H1 (cell line): ENCODE data around the gene SSX4B. TPM values are rescaled to one million over a fixed set of nuclear protein-coding genes. Genes with fewer than 3 reads are reported as not detected.

Experiments used
- CTCF ChIA-PET: fragments of 300-600 bp; sonication (Branson Sonifier 250); formaldehyde crosslinking; loops from one replicate; lab custom pipeline; 2021; ENCODE audit not compliant: partially characterized antibody; lab: Charles Lee
- POLR2A ChIA-PET: fragments of 300-600 bp; sonication (Branson Sonifier 250); formaldehyde crosslinking; loops from one replicate; lab custom pipeline; 2021; ENCODE audit warnings: inconsistent platforms; ENCODE audit not compliant: partially characterized antibody; lab: Charles Lee
- DNase-seq, 2 experiments: peaks; one replicate each; pipeline versions ENCODE4 v3.0.0 to v3.0.0-alpha.2; 2010 to 2022; ENCODE audit warnings: low spot score in 2 of 2, low read depth in 1 of 2, mixed read lengths in 1 of 2
- FAIRE-seq: peaks from 2 replicates; lab custom pipeline; 2011; peaks lifted over from hg19 to GRCh38; lab: Jason Lieb, UNC
- H2AFZ ChIP-seq: 2 replicates; pipeline ENCODE4 v1.8.1; 2012; ENCODE audit warnings: low read length, inconsistent platforms
- H2AK5ac ChIP-seq: 2 replicates; pipeline ENCODE4 v1.6.1; 2013; ENCODE audit warnings: low read depth, low read length
- H2BK120ac ChIP-seq: replicated peaks from 2 replicates; pipeline ENCODE3; 2013; ENCODE audit warnings: low read depth, low read length, inconsistent platforms
- H2BK12ac ChIP-seq: 2 replicates; pipeline ENCODE4 v1.6.1; 2013; ENCODE audit warnings: low read depth, low read length
- H2BK15ac ChIP-seq: 2 replicates; pipeline ENCODE4 v1.6.1; 2013; ENCODE audit warnings: low read length
- H2BK20ac ChIP-seq: 2 replicates; pipeline ENCODE4 v1.6.1; 2013; ENCODE audit warnings: low read length
- H2BK5ac ChIP-seq: 2 replicates; pipeline ENCODE4 v1.6.1; 2013; ENCODE audit warnings: low read depth, low read length
- H3K14ac ChIP-seq: 2 replicates; pipeline ENCODE4 v1.6.1; 2013; ENCODE audit warnings: inconsistent platforms; ENCODE audit not compliant: insufficient read length
- H3K18ac ChIP-seq: 2 replicates; pipeline ENCODE4 v1.6.1; 2013; ENCODE audit warnings: low read length; ENCODE audit errors: extremely low read depth
- H3K23ac ChIP-seq: 2 replicates; pipeline ENCODE4 v1.6.1; 2013; ENCODE audit warnings: inconsistent platforms; ENCODE audit not compliant: insufficient read length
- H3K23me2 ChIP-seq: 2 replicates; pipeline ENCODE4 v1.6.1; 2013; ENCODE audit warnings: low read depth, low read length
- H3K27ac ChIP-seq: 2 replicates; pipeline ENCODE4 v1.6.1; 2011; ENCODE audit warnings: low read depth, low read length, inconsistent platforms
- H3K27me3 ChIP-seq, 4 experiments: replicated peaks in 1 of 4; 1 replicate in 1 of 4; 2 replicates in 3 of 4; pipeline versions ENCODE4 v1.6.1 to v1.8.1; 2011 to 2013; ENCODE audit warnings: low read length in 3 of 4, mild to moderate bottlenecking in 3 of 4, inconsistent platforms in 2 of 4, mixed read lengths in 2 of 4, moderate library complexity in 1 of 4; ENCODE audit not compliant: control insufficient read depth in 3 of 4, insufficient read depth in 3 of 4; ENCODE audit errors: extremely low read depth in 1 of 4
- H3K36me3 ChIP-seq, 4 experiments: 2 replicates each; pipeline versions ENCODE4 v1.6.1 to v1.8.1; 2011 to 2013; ENCODE audit warnings: mild to moderate bottlenecking in 4 of 4, low read length in 3 of 4, moderate library complexity in 2 of 4, control low read depth in 1 of 4, inconsistent platforms in 1 of 4; ENCODE audit not compliant: insufficient read depth in 4 of 4, control insufficient read depth in 2 of 4
- H3K4ac ChIP-seq: replicated peaks from 2 replicates; pipeline ENCODE3; 2013; ENCODE audit warnings: low read length, low read depth, mixed read lengths, inconsistent platforms; ENCODE audit not compliant: insufficient read length
- H3K4me1 ChIP-seq, 4 experiments: replicated peaks in 1 of 4; 1 replicate in 1 of 4; 2 replicates in 3 of 4; pipeline versions ENCODE4 v1.6.1 to v1.8.1; 2011 to 2013; ENCODE audit warnings: low read length in 3 of 4, inconsistent platforms in 2 of 4, mixed read lengths in 1 of 4; ENCODE audit not compliant: insufficient read depth in 4 of 4, control insufficient read depth in 3 of 4
- H3K4me2 ChIP-seq, 2 experiments: 2 replicates each; pipeline versions ENCODE4 v1.6.1 to v1.8.1; 2011 to 2013; ENCODE audit warnings: low read depth in 2 of 2, low read length in 2 of 2, control low read depth in 1 of 2, inconsistent platforms in 1 of 2, mild to moderate bottlenecking in 1 of 2; ENCODE audit not compliant: insufficient read depth in 1 of 2
- H3K4me3 ChIP-seq, 4 experiments: fragments of 200-600, 300-600 bp in 1 of 4; sonication (generic), shearing (Covaris generic), sonication (Bioruptor Twin) in 1 of 4; 2 replicates each; pipeline versions ENCODE4 v1.5.1 to v1.8.1; 2011 to 2016; ENCODE audit warnings: low read length in 4 of 4, low read depth in 3 of 4, control low read depth in 2 of 4, inconsistent platforms in 2 of 4, mild to moderate bottlenecking in 2 of 4, mixed read lengths in 1 of 4, moderate library complexity in 1 of 4; ENCODE audit not compliant: insufficient read depth in 2 of 4; ENCODE audit errors: extremely low read depth in 1 of 4
- H3K56ac ChIP-seq: replicated peaks from 2 replicates; pipeline ENCODE3; 2013; ENCODE audit warnings: low read depth, mild to moderate bottlenecking, mixed read lengths, low read length, inconsistent platforms; ENCODE audit not compliant: insufficient read length
- H3K79me1 ChIP-seq: 2 replicates; pipeline ENCODE4 v1.6.1; 2013; ENCODE audit warnings: low read depth, low read length, control low read depth
- H3K79me2 ChIP-seq, 2 experiments: 2 replicates each; pipeline versions ENCODE4 v1.6.1 to v1.8.1; 2012 to 2013; ENCODE audit warnings: low read length in 2 of 2, mild to moderate bottlenecking in 2 of 2, inconsistent platforms in 1 of 2; ENCODE audit not compliant: insufficient read depth in 2 of 2, control insufficient read depth in 1 of 2
- H3K9ac ChIP-seq, 4 experiments: replicated peaks in 1 of 4; 1 replicate in 1 of 4; 2 replicates in 3 of 4; pipeline versions ENCODE4 v1.6.1 to v1.8.1; 2011 to 2013; ENCODE audit warnings: low read depth in 3 of 4, low read length in 3 of 4, control low read depth in 2 of 4, mild to moderate bottlenecking in 2 of 4, moderate library complexity in 2 of 4, inconsistent platforms in 1 of 4; ENCODE audit errors: extremely low read depth in 1 of 4
- H3K9me3 ChIP-seq, 2 experiments: 2 replicates each; pipeline versions ENCODE4 v1.6.1 to v1.8.1; 2012 to 2013; ENCODE audit warnings: mild to moderate bottlenecking in 2 of 2, moderate library complexity in 2 of 2, control low read depth in 1 of 2, inconsistent platforms in 1 of 2, low read depth in 1 of 2, low read length in 1 of 2, mixed read lengths in 1 of 2; ENCODE audit not compliant: insufficient read depth in 2 of 2
- H4K20me1 ChIP-seq, 2 experiments: replicated peaks in 1 of 2; 2 replicates each; pipeline versions ENCODE3 to v1.8.1; 2011 to 2013; ENCODE audit warnings: inconsistent platforms in 2 of 2, low read length in 2 of 2, mild to moderate bottlenecking in 1 of 2; ENCODE audit not compliant: insufficient read depth in 2 of 2, control insufficient read depth in 1 of 2
- H4K5ac ChIP-seq: 2 replicates; pipeline ENCODE4 v1.6.1; 2013; ENCODE audit warnings: low read length, low read depth, mixed read lengths, inconsistent platforms; ENCODE audit not compliant: insufficient read length
- H4K8ac ChIP-seq: 2 replicates; pipeline ENCODE4 v1.8.0; 2013; ENCODE audit warnings: mild to moderate bottlenecking, moderate library complexity, low read length, inconsistent platforms; ENCODE audit not compliant: insufficient read depth; ENCODE audit errors: extremely low read depth
- H4K91ac ChIP-seq: replicated peaks from 2 replicates; pipeline ENCODE3; 2013; ENCODE audit warnings: low read length, mixed read lengths, inconsistent platforms; ENCODE audit not compliant: insufficient read length
- GTF2F1 ChIP-seq: IDR thresholded peaks from 2 replicates; pipeline ENCODE4 v1.6.1; 2012; ENCODE audit warnings: low read depth, low read length, improper control_type of control experiment, borderline replicate concordance
- HDAC2 ChIP-seq, 2 experiments: fragments of 300-600 bp in 1 of 2; sonication (generic) in 1 of 2; IDR thresholded peaks; 2 replicates each; pipeline ENCODE4 v1.6.1; 2011 to 2012; ENCODE audit warnings: low read depth in 2 of 2, low read length in 2 of 2, mild to moderate bottlenecking in 2 of 2, moderate library complexity in 2 of 2, borderline replicate concordance in 1 of 2, inconsistent platforms in 1 of 2
- POLR2AphosphoS5 ChIP-seq: IDR thresholded peaks from 2 replicates; pipeline ENCODE4 v1.6.1; 2011; ENCODE audit warnings: low read depth, low read length
- RNF2 ChIP-seq: fragments of 200-900, 300-1000 bp; sonication (generic); IDR thresholded peaks from 2 replicates; pipeline ENCODE4 v1.7.1; 2016; ENCODE audit warnings: borderline replicate concordance, low read depth, mild to moderate bottlenecking, antibody characterized with exemption, low read length; ENCODE audit not compliant: poor library complexity, severe bottlenecking; ENCODE audit errors: missing control alignments
- SIRT6 ChIP-seq: IDR thresholded peaks from one replicate; pipeline ENCODE4 v1.7.1; 2012; ENCODE audit warnings: low read length, inconsistent platforms
- TAF1 ChIP-seq: IDR thresholded peaks from 2 replicates; pipeline ENCODE4 v1.6.1; 2011; ENCODE audit warnings: mild to moderate bottlenecking, low read depth, low read length
- polyA plus RNA-seq, 7 experiments: library from polyadenylated mRNA; depleted of rRNA in 3 of 7; stranded (reverse) in 5 of 7; unstranded in 2 of 7; fragments of >200 nt in 5 of 7; fragments of 200-250 nt in 2 of 7; gene quantifications; 1 replicate in 5 of 7; 2 replicates in 1 of 7; 4 replicates in 1 of 7; pipeline versions ENCODE4 v1.2.1 to v1.2.3, GENCODE V29; 2011 to 2013; ENCODE audit warnings: missing spikeins in 2 of 7, mixed read lengths in 2 of 7
- total RNA-seq: library from RNA; stranded (reverse); fragmentation: NEBNext Ultra II Directional; extraction: Animal tissue kit (Norgen Biotek cat#: 25700); gene quantifications from 2 replicates; pipeline ENCODE4 v1.2.1, GENCODE V29; 2021
- TF ChIP-seq, protein P1 (sequence below): IDR thresholded peaks from 2 replicates; pipeline ENCODE4 v1.6.1; 2012; ENCODE audit warnings: inconsistent platforms
- TF ChIP-seq, protein P2 (sequence below): IDR thresholded peaks from 2 replicates; pipeline ENCODE4 v1.6.1; 2011; ENCODE audit warnings: low read length, improper control_type of control experiment

The SSX4B gene
- total and polyA plus RNA-seq, 2 of the 8 experiments (the other 6 are each of a cell fraction or from before 2014, with no cell fraction given): 0.26 to 0.32 TPM

DNA sequence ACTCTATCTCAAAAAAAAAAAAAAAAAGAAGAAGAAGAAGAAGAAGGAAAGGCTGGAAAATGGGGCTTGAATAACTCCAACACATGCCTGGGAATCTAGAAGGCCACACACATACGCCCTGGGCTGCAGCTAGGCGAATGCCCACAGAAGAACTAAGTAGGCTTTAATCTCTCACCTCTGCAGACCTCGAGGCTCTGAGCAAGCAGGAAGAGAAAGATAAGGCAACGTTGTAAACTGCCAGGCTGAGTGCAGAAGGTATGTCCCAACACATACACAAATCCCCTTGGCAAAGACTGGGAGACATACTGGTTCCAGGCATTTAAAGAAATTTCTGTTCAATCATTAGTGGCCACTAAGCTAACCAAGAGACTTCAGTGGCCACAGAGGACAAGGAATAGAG, 39.9 kb upstream of the SSX4B start (continued):
- TF ChIP-seq TAF1: no peak
- TF ChIP-seq, all 59 proteins: peak for 0

DNA sequence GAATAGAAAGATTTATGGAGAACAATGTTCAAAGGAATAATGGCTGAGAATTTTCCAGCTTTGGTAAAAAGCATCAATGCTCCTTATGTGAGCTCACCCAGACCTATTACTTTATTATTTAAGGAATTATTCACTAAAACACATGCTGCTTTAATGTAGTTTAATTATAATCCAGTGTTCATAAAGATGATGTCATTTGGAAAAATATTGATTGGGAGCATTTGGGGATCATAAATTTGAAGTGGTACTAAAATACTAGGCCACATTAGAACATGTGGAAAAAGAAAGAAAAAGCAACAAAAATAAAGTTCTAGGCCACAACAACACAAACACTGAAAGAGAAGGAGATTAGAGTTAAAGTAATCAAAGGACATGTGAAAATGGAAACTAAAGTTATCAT, 38.3 kb upstream of the SSX4B start:
- no peak overlapping the region for H3K9ac ChIP-seq
- no peak overlapping the region for H3K4ac ChIP-seq
- H2BK20ac ChIP-seq: no peak overlapping the region
- H3K79me1 ChIP-seq: no peaks in the 10 kb centered on the region
- H3K56ac ChIP-seq: no peak overlapping the region
- H3K18ac ChIP-seq: no peak overlapping the region
- no peak overlapping the region for H2AK5ac ChIP-seq
- no peak overlapping the region for H3K4me3 ChIP-seq
- H3K4me1 ChIP-seq: no peaks in the 10 kb centered on the region
- H4K20me1 ChIP-seq: no peaks in the 10 kb centered on the region
- H3K23me2 ChIP-seq: no peaks in the 10 kb centered on the region
- no peak overlapping the region for H2BK12ac ChIP-seq
- no peaks in the 10 kb centered on the region for H3K79me2 ChIP-seq
- H3K27ac ChIP-seq: no peak overlapping the region
- no peak overlapping the region for H2AFZ ChIP-seq
- no peaks in the 10 kb centered on the region for H3K9me3 ChIP-seq
- no peak overlapping the region for H3K23ac ChIP-seq
- H3K14ac ChIP-seq: no peak overlapping the region
- H2BK15ac ChIP-seq: no peak overlapping the region
- no peak for DNase-seq
- H4K8ac ChIP-seq: no peak overlapping the region
- H4K91ac ChIP-seq: no peak overlapping the region
- no peak overlapping the region for H2BK120ac ChIP-seq
- no peak overlapping the region for H2BK5ac ChIP-seq
- H3K36me3 ChIP-seq: no peaks in the 10 kb centered on the region
- H4K5ac ChIP-seq: no peak overlapping the region
- no peak for FAIRE-seq
- H3K4me2 ChIP-seq: no peak overlapping the region
- POLR2A ChIA-PET: no interaction called here
- CTCF ChIA-PET: no interaction called here
- H3K27me3 ChIP-seq: no peaks in the 10 kb centered on the region
- TF ChIP-seq GTF2F1: no peak
- TF ChIP-seq, protein P1, sequence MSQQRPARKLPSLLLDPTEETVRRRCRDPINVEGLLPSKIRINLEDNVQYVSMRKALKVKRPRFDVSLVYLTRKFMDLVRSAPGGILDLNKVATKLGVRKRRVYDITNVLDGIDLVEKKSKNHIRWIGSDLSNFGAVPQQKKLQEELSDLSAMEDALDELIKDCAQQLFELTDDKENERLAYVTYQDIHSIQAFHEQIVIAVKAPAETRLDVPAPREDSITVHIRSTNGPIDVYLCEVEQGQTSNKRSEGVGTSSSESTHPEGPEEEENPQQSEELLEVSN: no peak
- no peak for TF ChIP-seq POLR2AphosphoS5
- TF ChIP-seq, protein P2, sequence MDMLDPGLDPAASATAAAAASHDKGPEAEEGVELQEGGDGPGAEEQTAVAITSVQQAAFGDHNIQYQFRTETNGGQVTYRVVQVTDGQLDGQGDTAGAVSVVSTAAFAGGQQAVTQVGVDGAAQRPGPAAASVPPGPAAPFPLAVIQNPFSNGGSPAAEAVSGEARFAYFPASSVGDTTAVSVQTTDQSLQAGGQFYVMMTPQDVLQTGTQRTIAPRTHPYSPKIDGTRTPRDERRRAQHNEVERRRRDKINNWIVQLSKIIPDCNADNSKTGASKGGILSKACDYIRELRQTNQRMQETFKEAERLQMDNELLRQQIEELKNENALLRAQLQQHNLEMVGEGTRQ: no peak
- no peak for TF ChIP-seq SIRT6
- no peak for TF ChIP-seq RNF2
- no peak for TF ChIP-seq HDAC2 (IDR thresholded peaks at IDR 0.05; ENCODE audit: borderline replicate concordance in 1 of 2, low read depth in 2 of 2, low read length in 2 of 2)
